ENCODE data around the gene MAP4K4. TPM values are rescaled to one million over a fixed set of nuclear protein-coding genes. Genes with fewer than 3 reads are reported as not detected.
A peak's percentile ranks its signal among the peaks of the same experiment; 100 is the strongest.

Gene MAP4K4
- total RNA-seq, 1 donor from 2014 or later = 68.4 TPM

GRCh38 chr2:101820519-101820918, 123.0 kb downstream of the MAP4K4 start:
- Histone ChIP-seq H3K36me3 (peaks cover 6% of the 10 kb centered on the region), H3K4me1 (peaks cover 45% of the 10 kb centered on the region), H3K27me3 (ENCODE audit: low read depth) (no peaks in the 10 kb centered on the region), H3K9me3 (no peaks in the 10 kb centered on the region), H3K4me3 (no peak overlapping the region), H3K27ac (no peak overlapping the region)
- no peak for TF ChIP-seq CTCF (IDR thresholded peaks at IDR 0.05)
- DNase-seq (no peak), ATAC-seq (no peak)
- intact Hi-C loops (cut with DNase I) = no loop called here

GRCh38 chr2:101821059-101821805, 123.7 kb downstream of the MAP4K4 start:
- Histone ChIP-seq H3K27me3 (ENCODE audit: low read depth) (no peaks in the 10 kb centered on the region), H3K4me1 (peaks cover 40% of the 10 kb centered on the region), H3K4me3 (no peak overlapping the region), H3K9me3 (no peaks in the 10 kb centered on the region), H3K36me3 (peaks cover 9% of the 10 kb centered on the region), H3K27ac (no peak overlapping the region)
- ATAC-seq (no peak), DNase-seq (no peak)
- intact Hi-C loops (cut with DNase I) = no loop called here
- TF ChIP-seq CTCF (IDR thresholded peaks at IDR 0.05) = no peak

GRCh38 chr2:101821828-101822458, 124.4 kb downstream of the MAP4K4 start:
- no peak for DNase-seq
- intact Hi-C loops (cut with DNase I) = no loop called here
- peaks cover 42% of the 10 kb centered on the region for H3K4me1 ChIP-seq
- no peak overlapping the region for H3K4me3 ChIP-seq
- H3K27me3 ChIP-seq (ENCODE audit: low read depth) = no peaks in the 10 kb centered on the region
- TF ChIP-seq CTCF (IDR thresholded peaks at IDR 0.05) = no peak
- no peak overlapping the region for H3K27ac ChIP-seq
- H3K36me3 ChIP-seq = peaks cover 9% of the 10 kb centered on the region
- no peak for ATAC-seq
- H3K9me3 ChIP-seq = no peaks in the 10 kb centered on the region

- Histone ChIP-seq H3K27ac (no peak overlapping the region), H3K4me3 (no peak overlapping the region), H3K4me1 (peaks cover 55% of the 10 kb centered on the region), H3K36me3 (peaks cover 9% of the 10 kb centered on the region), H3K9me3 (no peaks in the 10 kb centered on the region), H3K27me3 (ENCODE audit: low read depth) (no peaks in the 10 kb centered on the region)
- peak; percentile 85 to 88 for ATAC-seq
- peak; percentile 68 for TF ChIP-seq CTCF (IDR thresholded peaks at IDR 0.05)
- intact Hi-C loops (cut with DNase I) = no loop called here
- no peak for DNase-seq
These were observed 125.9 kb downstream of the MAP4K4 start for GRCh38 chr2:101823347-101823791.

GRCh38 chr2:101823859-101824258, 126.4 kb downstream of the MAP4K4 start:
- Histone ChIP-seq H3K27ac (no peak overlapping the region), H3K9me3 (no peaks in the 10 kb centered on the region), H3K27me3 (ENCODE audit: low read depth) (no peaks in the 10 kb centered on the region), H3K4me3 (no peak overlapping the region), H3K36me3 (peaks cover 9% of the 10 kb centered on the region), H3K4me1 (peaks cover 55% of the 10 kb centered on the region)
- ATAC-seq (no peak), DNase-seq (no peak)
- TF ChIP-seq CTCF (IDR thresholded peaks at IDR 0.05) = no peak
- intact Hi-C loops (cut with DNase I) = no loop called here

Measured in lower lobe of right lung (tissue), 2 donors.